GM12878 (cell line): ENCODE results near the gene NME8. TPM values are rescaled to one million over a fixed set of nuclear protein-coding genes. Genes with fewer than 3 reads are reported as not detected.

ENCODE experiments used
- ATAC-seq: fragments of 200-7000 bp; cut with Tn5 transposase; 3 replicates; pipeline ENCODE4 v1.9.1; 2020; ENCODE audit warnings: mild to moderate bottlenecking, moderate library complexity
- BruUV-seq: library from RNA; stranded (reverse); fragments of 400-500 nt; replicated peaks from 2 replicates; lab custom pipeline; 2021; lab: Mats Ljungman, UMichigan
- CTCF ChIA-PET: fragments of 300-600 bp; sonication (Branson Sonifier 250); formaldehyde crosslinking; extraction: SDS; loops from one replicate; lab custom pipeline; 2021; ENCODE audit warnings: inconsistent platforms; lab: Yijun Ruan, JAX
- POLR2A ChIA-PET: fragments of 350-600 bp; formaldehyde crosslinking; extraction: SDS; loops from one replicate; lab custom pipeline; 2021; ENCODE audit warnings: inconsistent platforms; lab: Charles Lee
- RAD21 ChIA-PET: fragments of 300-600 bp; sonication (Branson Sonifier 250); formaldehyde crosslinking; loops from one replicate; lab custom pipeline; 2023; ENCODE audit warnings: antibody characterized with exemption; ENCODE audit not compliant: unreplicated experiment; lab: Charles Lee
- SMC1A ChIA-PET: fragments of 300-600 bp; sonication (Branson Sonifier 250); formaldehyde crosslinking; loops from one replicate; lab custom pipeline; 2023; ENCODE audit not compliant: unreplicated experiment, uncharacterized antibody; lab: Charles Lee
- DNase-seq: peaks from one replicate; pipeline ENCODE4 v3.0.0-alpha.2; 2011; ENCODE audit warnings: low read depth, low spot score
- FAIRE-seq: peaks from 3 replicates; lab custom pipeline; 2011; peaks lifted over from hg19 to GRCh38; lab: Jason Lieb, UNC
- H2AFZ ChIP-seq: 2 replicates; pipeline ENCODE4 v1.6.0; 2011; ENCODE audit warnings: low read depth, low read length, control low read depth; ENCODE audit not compliant: control insufficient read depth
- H3K27ac ChIP-seq: 2 replicates; pipeline ENCODE4 v1.5.1; 2011; ENCODE audit warnings: control low read depth; ENCODE audit not compliant: control insufficient read depth, insufficient read depth
- H3K27me3 ChIP-seq, 2 experiments: replicated peaks in 1 of 2; 2 replicates each; pipeline versions ENCODE4 v1.6.0 to v1.6.1; 2011; ENCODE audit warnings: low read length in 1 of 2; ENCODE audit not compliant: control insufficient read depth in 2 of 2, insufficient read depth in 2 of 2
- H3K36me3 ChIP-seq, 2 experiments: 2 replicates each; pipeline ENCODE4 v1.5.1; 2011; ENCODE audit warnings: low read length in 1 of 2; ENCODE audit not compliant: control insufficient read depth in 2 of 2, insufficient read depth in 2 of 2
- H3K4me1 ChIP-seq: 2 replicates; pipeline ENCODE4 v1.6.1; 2011; ENCODE audit warnings: mild to moderate bottlenecking, low read length, moderate library complexity, mixed read lengths; ENCODE audit not compliant: control insufficient read depth, insufficient read depth
- H3K4me2 ChIP-seq: 2 replicates; pipeline ENCODE4 v1.6.0; 2011; ENCODE audit warnings: control low read depth; ENCODE audit not compliant: control insufficient read depth, insufficient read depth
- H3K4me3 ChIP-seq: fragments of 200-600 bp; sonication (generic); 2 replicates; pipeline ENCODE4 v1.5.1; 2016
- H3K79me2 ChIP-seq: 2 replicates; pipeline ENCODE4 v1.6.0; 2011; ENCODE audit warnings: low read length; ENCODE audit not compliant: control insufficient read depth, insufficient read depth
- H3K9ac ChIP-seq: 2 replicates; pipeline ENCODE4 v1.8.0; 2011; ENCODE audit warnings: low read length, control low read depth, mixed read lengths; ENCODE audit not compliant: control insufficient read depth, insufficient read depth
- H3K9me3 ChIP-seq: replicated peaks from 3 replicates; pipeline ENCODE4 v1.5.1; 2011; ENCODE audit warnings: mild to moderate bottlenecking, low read length; ENCODE audit not compliant: control insufficient read depth, insufficient read depth
- H4K20me1 ChIP-seq: 2 replicates; pipeline ENCODE4 v1.6.0; 2011; ENCODE audit not compliant: control insufficient read depth, insufficient read depth
- KDM1A ChIP-seq: fragments of 200-600 bp; sonication (generic); IDR thresholded peaks from 2 replicates; pipeline ENCODE4 v1.6.1; 2016; ENCODE audit warnings: borderline replicate concordance
- POU2F2 ChIP-seq: IDR thresholded peaks from 3 replicates; pipeline ENCODE4 v1.6.1; 2011; ENCODE audit warnings: low read depth, mild to moderate bottlenecking, low read length, borderline replicate concordance
- SMAD5 ChIP-seq: IDR thresholded peaks from 2 replicates; pipeline ENCODE4 v1.6.1; 2016; ENCODE audit warnings: antibody characterized with exemption, low read depth
- ZNF217 ChIP-seq: fragments of 450-650 bp; IDR thresholded peaks from 2 replicates; pipeline ENCODE4 v1.6.1; 2017; ENCODE audit warnings: antibody characterized with exemption, mild to moderate bottlenecking
- WGBS: methylation state at CpG from one replicate; pipeline ENCODE4 v1.1.6; 2016; ENCODE audit warnings: low lambda C conversion rate; ENCODE audit not compliant: insufficient replicate concordance, insufficient coverage; ENCODE audit errors: missing lambda C conversion rate; 5-methylcytosine and 5-hydroxymethylcytosine counted together
- in situ Hi-C: fragments of 300-500 bp; cut with MboI; formaldehyde crosslinking; loops from 9 replicates; pipeline ENCODE4 v1.14.3; 2018; ENCODE audit warnings: mixed read lengths
- intact Hi-C: fragments of 100-400 bp; cut with micrococcal nuclease; formaldehyde crosslinking; loops from one replicate; pipeline ENCODE4 v1.14.2; 2022; ENCODE audit not compliant: unreplicated experiment
- polyA plus RNA-seq, 11 experiments: library from polyadenylated mRNA; depleted of rRNA in 4 of 11; unstranded in 6 of 11; stranded (reverse) in 5 of 11; fragments of >200 nt; fragmentation: Nextera tagmentation in 4 of 11; fragmentation: Illumina TruSeq in 1 of 11; extraction: Ambion mirVana in 4 of 11; extraction: Trizol in 1 of 11; gene quantifications; 1 replicate in 1 of 11; 2 replicates in 10 of 11; pipeline versions ENCODE4 v1.2.1 to v1.2.3, GENCODE V29; 2011 to 2016; ENCODE audit warnings: inconsistent platforms in 2 of 11, missing spikeins in 2 of 11, low read depth in 1 of 11
- total RNA-seq, 4 experiments: library from RNA; depleted of rRNA in 3 of 4; stranded (reverse); fragments of >200 nt in 3 of 4; fragmentation: Illumina TruSeq in 1 of 4; extraction: Trizol in 1 of 4; gene quantifications; 2 replicates each; pipeline versions ENCODE4 v1.2.1 to v1.2.3, GENCODE V29; 2013 to 2021
- TF ChIP-seq, protein P1 (sequence below): fragments of 450-650 bp; IDR thresholded peaks from 2 replicates; pipeline ENCODE4 v1.6.1; 2017; ENCODE audit warnings: mild to moderate bottlenecking, low read depth, inconsistent platforms; ENCODE audit not compliant: poor library complexity, severe bottlenecking
- TF ChIP-seq, protein P2 (sequence below): IDR thresholded peaks from 2 replicates; pipeline ENCODE4 v1.6.1; 2011; ENCODE audit warnings: low read depth, low read length, improper control_type of control experiment, borderline replicate concordance
- TF ChIP-seq, protein P3 (sequence below): fragments of 150-350 bp; IDR thresholded peaks from 2 replicates; pipeline ENCODE4 v1.6.1; 2014; ENCODE audit warnings: mild to moderate bottlenecking, low read depth, low read length

The NME8 gene
- total and polyA plus RNA-seq, 10 of the 15 experiments (the other 5 are each of a cell fraction or from before 2014, with no cell fraction given), result 0.03 to 3.5 (median 0.52) TPM; not detected in 2

DNA sequence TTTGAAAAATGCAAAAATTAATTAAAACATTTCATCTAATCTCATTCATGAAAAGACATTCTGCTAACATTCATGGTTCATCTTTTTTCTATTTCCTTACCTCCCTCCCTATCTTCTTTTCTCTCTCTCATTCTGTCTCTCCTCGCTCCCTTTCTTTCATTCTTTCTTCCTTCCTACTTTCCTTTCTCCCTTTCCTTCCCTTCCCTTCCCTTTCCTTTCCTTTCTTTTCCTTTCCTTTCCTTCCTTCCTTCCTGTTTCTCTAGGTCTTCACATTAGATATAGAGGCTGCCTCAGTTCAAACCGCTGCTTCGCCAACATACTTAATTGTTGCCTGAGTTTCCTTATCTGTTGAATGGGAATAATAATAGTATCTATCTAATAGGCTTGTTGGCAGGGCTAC, 46.3 kb downstream of the NME8 start:
- H3K27ac ChIP-seq, result no peak overlapping the region
- POLR2A ChIA-PET, result no interaction called here
- in situ Hi-C loops (no loop called here), intact Hi-C loops (no loop called here)
- no peaks in the 10 kb centered on the region for H3K9me3 ChIP-seq
- SMC1A ChIA-PET, result no interaction called here
- RAD21 ChIA-PET, result no interaction called here
- H4K20me1 ChIP-seq, result no peaks in the 10 kb centered on the region
- no peak for FAIRE-seq
- no TSS peak for BruUV-seq
- H3K4me1 ChIP-seq, result no peaks in the 10 kb centered on the region
- TF ChIP-seq ZNF217, result no peak
- ATAC-seq, result no peak
- H3K9ac ChIP-seq, result no peak overlapping the region
- H3K4me2 ChIP-seq, result no peak overlapping the region
- DNase-seq, result no peak
- CTCF ChIA-PET, result interaction anchor here (1.0 kb wide), 1 partner anchor 23 kb away, joined by 4 read pairs; no protein-coding TSS in a partner anchor
- no peaks in the 10 kb centered on the region for H3K79me2 ChIP-seq
- WGBS, result 62% methylated on average over 3 of the region's 3 CpGs
- no peak overlapping the region for H2AFZ ChIP-seq
- no peak overlapping the region for H3K4me3 ChIP-seq
- H3K27me3 ChIP-seq, result no peaks in the 10 kb centered on the region
- no peaks in the 10 kb centered on the region for H3K36me3 ChIP-seq

DNA sequence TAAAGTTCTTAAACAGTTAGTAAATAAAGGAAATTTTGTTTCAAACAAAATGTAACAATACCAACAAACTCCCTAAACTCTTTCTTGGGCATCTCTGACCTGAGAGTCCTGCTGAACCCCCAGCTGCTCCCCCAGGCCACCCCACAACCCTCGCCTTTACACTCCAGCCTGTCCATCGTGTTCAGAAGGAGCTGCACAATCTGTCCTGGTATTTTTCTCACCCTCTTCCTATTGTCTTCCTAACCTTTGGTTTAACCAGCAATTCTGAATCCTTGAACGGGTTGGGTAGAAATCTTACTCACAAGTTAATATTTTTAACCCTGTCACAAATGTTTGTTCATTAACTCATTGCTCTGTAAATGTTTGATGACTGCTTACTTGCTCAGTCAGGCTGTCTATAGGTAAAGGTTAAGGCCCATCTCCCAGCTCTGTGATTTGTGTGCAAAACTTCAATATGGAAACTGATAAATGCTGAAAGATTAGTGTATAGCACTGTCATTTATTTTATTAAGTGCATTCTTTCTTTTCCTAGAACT, 51.4 kb downstream of the NME8 start:
- intact Hi-C loops (loop anchor here (5.0 kb wide), 2 partner anchors 323 to 418 kb away; no protein-coding TSS in a partner anchor), in situ Hi-C loops (loop anchor here (5.0 kb wide), 1 partner anchor 323 kb away; no protein-coding TSS in a partner anchor)
- CTCF ChIA-PET, result interaction anchor here (0.7 to 4.2 kb wide), 7 partner anchors 8 to 435 kb away, joined by 3 to 24 read pairs (median 7); partner anchors contain the start of gene SFRP4
- RAD21 ChIA-PET, result interaction anchor here (0.8 kb wide), 1 partner anchor 474 kb away, joined by 3 read pairs; no protein-coding TSS in a partner anchor
- Histone ChIP-seq H3K4me3 (no peak overlapping the region), H2AFZ (no peak overlapping the region), H3K4me1 (no peaks in the 10 kb centered on the region), H3K4me2 (no peak overlapping the region), H3K27me3 (0 out of 4 replicates have a peak, but pooled peaks cover 0 to 2% of the 10 kb centered on the region in 2 experiments), H3K9me3 (no peaks in the 10 kb centered on the region), H4K20me1 (no peaks in the 10 kb centered on the region), H3K36me3 (no peaks in the 10 kb centered on the region), H3K9ac (no peak overlapping the region), H3K79me2 (no peaks in the 10 kb centered on the region), H3K27ac (no peak overlapping the region)
- no peak for DNase-seq
- POLR2A ChIA-PET, result no interaction called here
- WGBS, result 6% methylated on average over 3 of the region's 3 CpGs
- no TSS peak for BruUV-seq
- no peak for ATAC-seq
- no peak for FAIRE-seq
- SMC1A ChIA-PET, result interaction anchor here (0.5 to 9.5 kb wide), 11 partner anchors 9 to 436 kb away, joined by 3 to 82 read pairs (median 5); partner anchors contain the start of genes EPDR1 and SFRP4
- no peak for TF ChIP-seq KDM1A
- TF ChIP-seq, protein P1, sequence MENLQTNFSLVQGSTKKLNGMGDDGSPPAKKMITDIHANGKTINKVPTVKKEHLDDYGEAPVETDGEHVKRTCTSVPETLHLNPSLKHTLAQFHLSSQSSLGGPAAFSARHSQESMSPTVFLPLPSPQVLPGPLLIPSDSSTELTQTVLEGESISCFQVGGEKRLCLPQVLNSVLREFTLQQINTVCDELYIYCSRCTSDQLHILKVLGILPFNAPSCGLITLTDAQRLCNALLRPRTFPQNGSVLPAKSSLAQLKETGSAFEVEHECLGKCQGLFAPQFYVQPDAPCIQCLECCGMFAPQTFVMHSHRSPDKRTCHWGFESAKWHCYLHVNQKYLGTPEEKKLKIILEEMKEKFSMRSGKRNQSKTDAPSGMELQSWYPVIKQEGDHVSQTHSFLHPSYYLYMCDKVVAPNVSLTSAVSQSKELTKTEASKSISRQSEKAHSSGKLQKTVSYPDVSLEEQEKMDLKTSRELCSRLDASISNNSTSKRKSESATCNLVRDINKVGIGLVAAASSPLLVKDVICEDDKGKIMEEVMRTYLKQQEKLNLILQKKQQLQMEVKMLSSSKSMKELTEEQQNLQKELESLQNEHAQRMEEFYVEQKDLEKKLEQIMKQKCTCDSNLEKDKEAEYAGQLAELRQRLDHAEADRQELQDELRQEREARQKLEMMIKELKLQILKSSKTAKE, result no peak
- no peak for TF ChIP-seq POU2F2
- TF ChIP-seq, protein P2, sequence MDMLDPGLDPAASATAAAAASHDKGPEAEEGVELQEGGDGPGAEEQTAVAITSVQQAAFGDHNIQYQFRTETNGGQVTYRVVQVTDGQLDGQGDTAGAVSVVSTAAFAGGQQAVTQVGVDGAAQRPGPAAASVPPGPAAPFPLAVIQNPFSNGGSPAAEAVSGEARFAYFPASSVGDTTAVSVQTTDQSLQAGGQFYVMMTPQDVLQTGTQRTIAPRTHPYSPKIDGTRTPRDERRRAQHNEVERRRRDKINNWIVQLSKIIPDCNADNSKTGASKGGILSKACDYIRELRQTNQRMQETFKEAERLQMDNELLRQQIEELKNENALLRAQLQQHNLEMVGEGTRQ, result no peak
- no peak for TF ChIP-seq ZNF217
- TF ChIP-seq, protein P3, sequence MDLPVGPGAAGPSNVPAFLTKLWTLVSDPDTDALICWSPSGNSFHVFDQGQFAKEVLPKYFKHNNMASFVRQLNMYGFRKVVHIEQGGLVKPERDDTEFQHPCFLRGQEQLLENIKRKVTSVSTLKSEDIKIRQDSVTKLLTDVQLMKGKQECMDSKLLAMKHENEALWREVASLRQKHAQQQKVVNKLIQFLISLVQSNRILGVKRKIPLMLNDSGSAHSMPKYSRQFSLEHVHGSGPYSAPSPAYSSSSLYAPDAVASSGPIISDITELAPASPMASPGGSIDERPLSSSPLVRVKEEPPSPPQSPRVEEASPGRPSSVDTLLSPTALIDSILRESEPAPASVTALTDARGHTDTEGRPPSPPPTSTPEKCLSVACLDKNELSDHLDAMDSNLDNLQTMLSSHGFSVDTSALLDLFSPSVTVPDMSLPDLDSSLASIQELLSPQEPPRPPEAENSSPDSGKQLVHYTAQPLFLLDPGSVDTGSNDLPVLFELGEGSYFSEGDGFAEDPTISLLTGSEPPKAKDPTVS, result no peak
- no peak for TF ChIP-seq SMAD5
